Measurements from ENCODE around the gene FAM83F.
"Not testable (repeated sequence)": the region's sequence is repeated elsewhere in the genome, so short reads cannot be mapped to it uniquely, and the experiment has no call there.

FAM83F gene

DNA sequence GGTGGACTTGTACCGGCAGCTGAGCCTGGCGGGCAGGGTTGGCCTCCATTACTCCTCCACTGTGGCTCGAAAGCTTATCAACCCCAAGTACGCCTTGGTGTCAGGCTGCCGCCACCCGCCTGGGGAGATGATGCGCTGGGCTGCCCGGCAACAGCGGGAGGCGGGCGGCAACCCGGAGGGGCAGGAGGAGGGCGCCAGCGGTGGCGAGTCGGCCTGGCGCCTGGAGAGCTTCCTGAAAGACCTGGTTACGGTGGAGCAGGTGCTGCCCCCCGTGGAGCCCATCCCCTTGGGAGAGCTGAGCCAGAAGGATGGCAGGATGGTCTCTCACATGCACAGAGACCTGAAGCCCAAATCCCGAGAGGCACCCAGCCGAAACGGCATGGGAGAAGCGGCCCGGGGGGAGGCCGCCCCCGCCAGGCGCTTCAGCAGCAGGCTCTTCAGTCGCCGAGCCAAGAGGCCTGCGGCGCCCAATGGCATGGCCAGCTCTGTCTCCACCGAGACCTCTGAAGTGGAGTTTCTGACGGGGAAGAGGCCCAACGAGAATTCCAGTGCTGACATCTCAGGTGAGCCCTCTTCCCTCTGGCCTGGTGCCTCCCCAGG lies 26.7 kb downstream of the FAM83F start:
- Histone ChIP-seq H3K27me3 (ENCODE audit: control insufficient read depth, insufficient read depth, low read length) (no peaks in the 10 kb centered on the region), H3K4me1 (ENCODE audit: control insufficient read depth, insufficient read depth, low read length) (0 out of 2 replicates have a peak, but pooled peaks cover 4% of the 10 kb centered on the region), H3K36me3 (ENCODE audit: control insufficient read depth, insufficient read depth, low read length) (peaks cover 32% of the 10 kb centered on the region), H3K9me3 (ENCODE audit: control insufficient read depth, insufficient read depth, low read length) (no peaks in the 10 kb centered on the region), H3K27ac (ENCODE audit: low read depth, low read length) (no peak overlapping the region), H3K4me3 (ENCODE audit: low read depth, low read length) (no peak overlapping the region), H3K9ac (ENCODE audit: low read depth, low read length) (no peak overlapping the region)

DNA sequence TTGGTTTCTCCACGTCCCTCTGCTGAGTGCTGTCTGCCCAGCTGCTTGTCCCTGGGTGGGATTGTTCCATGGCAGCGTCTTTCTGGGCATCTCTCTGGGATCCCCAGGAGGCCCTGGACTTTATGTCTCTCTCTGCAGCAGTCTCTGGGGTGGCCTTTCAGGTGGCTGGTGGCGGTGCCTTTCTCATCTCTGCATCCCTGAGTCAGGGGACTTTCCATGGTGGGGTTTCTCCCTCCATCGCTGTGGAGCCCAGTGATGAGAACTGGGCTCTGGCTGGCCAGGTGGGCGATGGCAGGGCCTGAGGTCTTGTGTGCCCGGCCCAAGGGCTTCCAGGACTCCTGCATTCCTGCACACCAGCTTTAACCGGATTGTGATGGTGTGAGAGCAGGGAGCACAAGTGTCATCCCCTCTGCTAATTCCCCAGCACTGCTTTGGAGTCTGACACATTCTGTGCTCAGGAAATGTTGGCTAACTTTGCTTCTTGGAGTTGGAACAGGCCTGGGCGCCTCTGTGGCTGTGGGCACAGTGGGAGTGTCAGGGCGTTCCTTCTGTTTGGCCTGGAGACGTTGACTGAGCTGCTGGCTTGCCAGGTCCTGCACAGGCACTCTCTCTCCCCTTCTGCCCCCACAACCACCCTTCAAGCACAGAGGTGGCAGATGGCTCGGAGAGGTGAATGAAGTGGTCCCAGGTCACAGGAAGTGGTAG lies 27.9 kb downstream of the FAM83F start:
- H3K36me3 ChIP-seq (ENCODE audit: control insufficient read depth, insufficient read depth, low read length) = peaks cover 38% of the 10 kb centered on the region
- no peaks in the 10 kb centered on the region for H3K27me3 ChIP-seq (ENCODE audit: control insufficient read depth, insufficient read depth, low read length)
- H3K27ac ChIP-seq (ENCODE audit: low read depth, low read length) = no peak overlapping the region
- no peaks in the 10 kb centered on the region for H3K9me3 ChIP-seq (ENCODE audit: control insufficient read depth, insufficient read depth, low read length)
- 0 out of 2 replicates have a peak, but pooled peaks cover 4% of the 10 kb centered on the region for H3K4me1 ChIP-seq (ENCODE audit: control insufficient read depth, insufficient read depth, low read length)
- no peak overlapping the region for H3K4me3 ChIP-seq (ENCODE audit: low read depth, low read length)
- no peak overlapping the region for H3K9ac ChIP-seq (ENCODE audit: low read depth, low read length)

- H3K4me1 ChIP-seq (ENCODE audit: control insufficient read depth, insufficient read depth, low read length) = 0 out of 2 replicates have a peak, but pooled peaks cover 4% of the 10 kb centered on the region
- H3K4me3 ChIP-seq (ENCODE audit: low read depth, low read length) = no peak overlapping the region
- no peak overlapping the region for H3K27ac ChIP-seq (ENCODE audit: low read depth, low read length)
- no peaks in the 10 kb centered on the region for H3K9me3 ChIP-seq (ENCODE audit: control insufficient read depth, insufficient read depth, low read length)
- no peaks in the 10 kb centered on the region for H3K27me3 ChIP-seq (ENCODE audit: control insufficient read depth, insufficient read depth, low read length)
- no peak overlapping the region for H3K9ac ChIP-seq (ENCODE audit: low read depth, low read length)
- H3K36me3 ChIP-seq (ENCODE audit: control insufficient read depth, insufficient read depth, low read length) = peaks cover 38% of the 10 kb centered on the region
Observed at GRCh38 chr22:40023341-40023841, 28.6 kb downstream of the FAM83F start.

GRCh38 chr22:40024201-40025061 lies 29.7 kb downstream of the FAM83F start:
- Histone ChIP-seq H3K9me3 (ENCODE audit: control insufficient read depth, insufficient read depth, low read length) (no peaks in the 10 kb centered on the region), H3K4me1 (ENCODE audit: control insufficient read depth, insufficient read depth, low read length) (0 out of 2 replicates have a peak, but pooled peaks cover 4% of the 10 kb centered on the region), H3K27me3 (ENCODE audit: control insufficient read depth, insufficient read depth, low read length) (no peaks in the 10 kb centered on the region), H3K36me3 (ENCODE audit: control insufficient read depth, insufficient read depth, low read length) (peaks cover 35% of the 10 kb centered on the region), H3K9ac (ENCODE audit: low read depth, low read length) (no peak overlapping the region), H3K4me3 (ENCODE audit: low read depth, low read length) (no peak overlapping the region), H3K27ac (ENCODE audit: low read depth, low read length) (no peak overlapping the region)

GRCh38 chr22:40025062-40025379 lies 30.3 kb downstream of the FAM83F start:
- not testable (repeated sequence) for H3K27ac ChIP-seq (ENCODE audit: low read depth, low read length); H3K9ac ChIP-seq (ENCODE audit: low read depth, low read length); H3K4me1 ChIP-seq (ENCODE audit: control insufficient read depth, insufficient read depth, low read length); H3K4me3 ChIP-seq (ENCODE audit: low read depth, low read length); H3K9me3 ChIP-seq (ENCODE audit: control insufficient read depth, insufficient read depth, low read length); H3K27me3 ChIP-seq (ENCODE audit: control insufficient read depth, insufficient read depth, low read length)
- H3K36me3 ChIP-seq (ENCODE audit: control insufficient read depth, insufficient read depth, low read length) = peaks cover 30% of the 10 kb centered on the region

- Histone ChIP-seq H3K4me3 (ENCODE audit: low read depth, low read length) (no peak overlapping the region), H3K9me3 (ENCODE audit: control insufficient read depth, insufficient read depth, low read length) (no peaks in the 10 kb centered on the region), H3K27me3 (ENCODE audit: control insufficient read depth, insufficient read depth, low read length) (no peaks in the 10 kb centered on the region), H3K4me1 (ENCODE audit: control insufficient read depth, insufficient read depth, low read length) (peaks cover 13% of the 10 kb centered on the region; the same call in 1 of the 2 replicates), H3K27ac (ENCODE audit: low read depth, low read length) (no peak overlapping the region), H3K9ac (ENCODE audit: low read depth, low read length) (no peak overlapping the region), H3K36me3 (ENCODE audit: control insufficient read depth, insufficient read depth, low read length) (peaks cover 27% of the 10 kb centered on the region)
Observed at GRCh38 chr22:40025856-40026255, 31.1 kb downstream of the FAM83F start.

DNA sequence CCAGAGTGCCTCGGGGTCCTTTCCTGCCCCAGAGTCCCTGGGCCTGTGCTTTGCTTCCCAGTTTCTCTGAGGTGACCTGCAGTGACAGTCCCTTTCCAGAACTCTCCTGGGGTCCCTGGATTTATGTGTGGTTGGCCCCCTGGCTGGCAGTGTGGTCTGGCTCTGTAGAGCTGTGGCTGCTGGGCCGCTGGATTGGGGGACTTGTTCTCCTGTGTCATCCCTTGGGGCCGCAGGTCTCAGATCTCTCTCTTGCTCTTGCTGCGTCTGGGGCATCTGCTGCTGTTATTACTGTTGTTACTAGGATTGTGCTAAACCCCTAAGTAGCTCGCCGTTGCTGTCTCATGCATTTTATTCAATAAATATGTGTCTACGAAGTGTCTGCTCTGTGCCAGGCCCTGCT lies 31.9 kb downstream of the FAM83F start:
- no peaks in the 10 kb centered on the region for H3K9me3 ChIP-seq (ENCODE audit: control insufficient read depth, insufficient read depth, low read length)
- H3K36me3 ChIP-seq (ENCODE audit: control insufficient read depth, insufficient read depth, low read length) = peaks cover 20% of the 10 kb centered on the region
- peaks cover 13% of the 10 kb centered on the region; the same call in 1 of the 2 replicates for H3K4me1 ChIP-seq (ENCODE audit: control insufficient read depth, insufficient read depth, low read length)
- no peak overlapping the region for H3K4me3 ChIP-seq (ENCODE audit: low read depth, low read length)
- no peak overlapping the region for H3K9ac ChIP-seq (ENCODE audit: low read depth, low read length)
- H3K27ac ChIP-seq (ENCODE audit: low read depth, low read length) = no peak overlapping the region
- no peaks in the 10 kb centered on the region for H3K27me3 ChIP-seq (ENCODE audit: control insufficient read depth, insufficient read depth, low read length)

- Histone ChIP-seq H3K4me1 (ENCODE audit: control insufficient read depth, insufficient read depth, low read length) (peaks cover 13% of the 10 kb centered on the region; the same call in 1 of the 2 replicates), H3K4me3 (ENCODE audit: low read depth, low read length) (no peak overlapping the region), H3K27ac (ENCODE audit: low read depth, low read length) (no peak overlapping the region), H3K27me3 (ENCODE audit: control insufficient read depth, insufficient read depth, low read length) (no peaks in the 10 kb centered on the region), H3K9me3 (ENCODE audit: control insufficient read depth, insufficient read depth, low read length) (no peaks in the 10 kb centered on the region), H3K9ac (ENCODE audit: low read depth, low read length) (no peak overlapping the region), H3K36me3 (ENCODE audit: control insufficient read depth, insufficient read depth, low read length) (peaks cover 14% of the 10 kb centered on the region)
Observed at GRCh38 chr22:40027191-40028097, 32.7 kb downstream of the FAM83F start.

GRCh38 chr22:40028098-40028425 lies 33.3 kb downstream of the FAM83F start:
- H3K9ac ChIP-seq (ENCODE audit: low read depth, low read length) = no peak overlapping the region
- no peaks in the 10 kb centered on the region for H3K9me3 ChIP-seq (ENCODE audit: control insufficient read depth, insufficient read depth, low read length)
- no peak overlapping the region for H3K4me3 ChIP-seq (ENCODE audit: low read depth, low read length)
- H3K27ac ChIP-seq (ENCODE audit: low read depth, low read length) = no peak overlapping the region
- peaks cover 11% of the 10 kb centered on the region for H3K36me3 ChIP-seq (ENCODE audit: control insufficient read depth, insufficient read depth, low read length)
- H3K27me3 ChIP-seq (ENCODE audit: control insufficient read depth, insufficient read depth, low read length) = no peaks in the 10 kb centered on the region
- peaks cover 13% of the 10 kb centered on the region; the same call in 1 of the 2 replicates for H3K4me1 ChIP-seq (ENCODE audit: control insufficient read depth, insufficient read depth, low read length)

- no peaks in the 10 kb centered on the region for H3K9me3 ChIP-seq (ENCODE audit: control insufficient read depth, insufficient read depth, low read length)
- H3K36me3 ChIP-seq (ENCODE audit: control insufficient read depth, insufficient read depth, low read length) = peaks cover 9% of the 10 kb centered on the region
- peaks cover 13% of the 10 kb centered on the region; the same call in 1 of the 2 replicates for H3K4me1 ChIP-seq (ENCODE audit: control insufficient read depth, insufficient read depth, low read length)
- no peak overlapping the region for H3K9ac ChIP-seq (ENCODE audit: low read depth, low read length)
- no peak overlapping the region for H3K4me3 ChIP-seq (ENCODE audit: low read depth, low read length)
- H3K27ac ChIP-seq (ENCODE audit: low read depth, low read length) = no peak overlapping the region
- H3K27me3 ChIP-seq (ENCODE audit: control insufficient read depth, insufficient read depth, low read length) = no peaks in the 10 kb centered on the region
Observed at GRCh38 chr22:40029189-40029890, 34.6 kb downstream of the FAM83F start.
